HG03521 (cell line): ENCODE results near the gene CDX1.

Experiments
- ATAC-seq: cut with Tn5 transposase; IDR thresholded peaks from one replicate; pipeline ENCODE4 v1.9.1; 2021; ENCODE audit warnings: mild to moderate bottlenecking, moderate library complexity; ENCODE audit not compliant: unreplicated experiment

Gene CDX1

GRCh38 chr5:150166650-150167511 lies at the start of gene CDX1:
CDX1 (plus strand) TSS chr5:150166778; CDS start chr5:150166877, 99 bp downstream.
- ATAC-seq: no peak

DNA sequence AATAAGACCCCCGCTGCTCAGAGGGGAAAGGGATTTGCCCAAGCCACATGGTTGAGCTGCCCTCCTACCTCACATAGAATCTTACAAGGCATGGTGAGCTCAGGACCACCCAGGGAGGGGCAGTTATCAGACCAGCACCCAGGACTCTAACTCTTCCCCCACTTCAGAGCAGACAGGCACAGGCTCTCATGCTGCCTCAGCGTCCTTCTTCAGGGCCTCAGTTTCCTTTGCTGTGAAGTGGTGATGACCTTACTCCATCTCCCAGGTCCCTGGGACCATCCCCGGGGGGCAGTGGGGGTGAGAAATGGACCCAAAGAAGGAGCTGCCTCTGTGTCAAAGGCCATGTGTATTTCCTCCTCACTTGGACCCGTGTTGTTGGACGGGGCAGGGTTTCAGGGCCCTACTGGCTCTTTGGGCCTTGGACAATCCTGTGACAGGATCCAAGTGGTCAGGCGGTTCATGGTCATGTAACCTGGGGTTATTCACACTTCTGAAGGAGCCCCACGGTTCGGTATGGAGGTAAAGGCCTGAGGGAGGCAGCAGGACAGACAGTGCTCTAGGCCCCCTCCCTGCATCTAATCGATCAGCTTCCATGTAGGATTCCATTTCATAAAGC lies 48.5 kb upstream of the CDX1 start:
- ATAC-seq: no peak

GRCh38 chr5:150118561-150119229 lies 47.9 kb upstream of the CDX1 start:
- ATAC-seq: no peak

- ATAC-seq: no peak
These were observed 47.0 kb upstream of the CDX1 start for GRCh38 chr5:150119421-150120061.

GRCh38 chr5:150120062-150120441 lies 46.5 kb upstream of the CDX1 start:
- no peak for ATAC-seq

DNA sequence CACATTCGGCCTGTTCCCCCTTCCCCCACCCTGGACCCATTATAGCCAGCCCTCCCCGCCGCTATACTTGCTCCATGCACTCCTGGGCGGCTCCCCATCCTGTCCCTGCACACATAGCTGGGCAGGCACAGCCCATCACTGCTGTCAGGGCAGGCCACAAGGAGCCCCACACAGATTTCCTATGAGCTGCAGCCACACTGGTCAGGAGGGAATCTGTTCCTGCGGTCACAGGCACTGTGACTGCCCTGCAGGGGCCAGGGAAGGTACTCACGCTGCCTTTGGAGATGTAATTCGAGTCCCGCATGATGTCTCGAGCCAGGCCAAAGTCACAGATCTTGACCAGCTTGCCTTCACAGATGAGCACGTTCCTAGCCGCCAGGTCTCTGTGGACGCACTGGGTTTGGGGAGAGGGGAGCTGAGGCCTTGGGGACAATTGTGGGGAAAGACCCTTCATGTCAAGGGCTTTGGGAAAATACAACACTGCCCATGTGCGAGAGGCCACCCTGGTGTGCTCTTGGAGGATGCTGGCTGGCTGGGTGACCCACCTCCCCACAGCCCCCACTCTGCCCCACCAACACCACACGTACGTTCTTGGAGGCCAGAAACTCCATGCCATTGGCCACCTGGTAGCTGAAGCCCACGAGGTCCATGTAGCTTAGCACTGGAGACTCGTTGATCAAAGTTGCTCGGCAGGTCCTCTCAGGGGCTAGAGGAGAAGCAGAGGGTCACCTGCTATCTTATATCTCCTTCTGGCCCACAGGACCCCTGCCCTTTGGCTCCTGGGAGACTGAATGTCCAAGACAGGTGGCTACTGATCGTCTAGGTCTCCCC lies 45.7 kb upstream of the CDX1 start:
- no peak for ATAC-seq

DNA sequence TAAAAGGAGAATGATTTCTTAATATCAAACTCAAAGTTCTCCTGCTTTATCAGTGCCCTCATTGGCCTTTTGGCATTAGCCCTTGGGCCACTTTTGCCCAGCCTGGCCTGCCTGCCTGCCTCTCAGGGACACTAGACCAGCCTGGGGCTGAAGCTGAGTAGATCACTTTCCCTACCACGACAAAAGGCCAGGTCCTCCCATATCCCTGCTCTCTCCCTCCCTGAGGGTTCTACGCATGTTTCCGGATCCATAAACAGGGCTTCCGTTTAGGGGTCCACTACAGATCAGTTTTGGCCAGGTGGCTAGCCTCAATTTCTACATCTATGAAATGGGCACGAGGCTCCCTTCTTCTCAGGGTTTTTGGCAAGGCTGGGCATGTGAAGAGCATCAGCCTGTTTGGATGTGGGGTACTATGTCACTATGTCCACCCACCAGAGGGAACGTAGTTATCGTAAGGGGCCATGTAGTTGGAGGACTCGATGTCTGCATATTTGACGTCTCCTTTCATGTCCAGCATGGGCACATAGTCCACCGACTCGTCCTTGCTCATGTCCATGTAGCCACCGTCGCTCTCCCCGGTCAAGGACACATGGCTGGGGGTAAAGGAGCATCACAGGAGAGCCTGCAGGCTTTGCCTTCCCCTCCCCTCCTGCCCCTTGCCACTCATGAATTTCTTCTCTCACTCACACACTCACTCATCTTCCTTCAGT lies 45.0 kb upstream of the CDX1 start:
- ATAC-seq: no peak

GRCh38 chr5:150122158-150122510 lies 44.4 kb upstream of the CDX1 start:
- ATAC-seq: peak; percentile 53

- ATAC-seq: no peak
These were observed 43.8 kb upstream of the CDX1 start for GRCh38 chr5:150122536-150123481.

- no peak for ATAC-seq
These were observed 43.0 kb upstream of the CDX1 start for GRCh38 chr5:150123542-150123941.

GRCh38 chr5:150124111-150124557 lies 42.4 kb upstream of the CDX1 start:
- ATAC-seq: no peak

- ATAC-seq: no peak
These were observed 42.0 kb upstream of the CDX1 start for GRCh38 chr5:150124596-150124995.

- ATAC-seq: no peak
These were observed 41.2 kb upstream of the CDX1 start for GRCh38 chr5:150125334-150125733.

DNA sequence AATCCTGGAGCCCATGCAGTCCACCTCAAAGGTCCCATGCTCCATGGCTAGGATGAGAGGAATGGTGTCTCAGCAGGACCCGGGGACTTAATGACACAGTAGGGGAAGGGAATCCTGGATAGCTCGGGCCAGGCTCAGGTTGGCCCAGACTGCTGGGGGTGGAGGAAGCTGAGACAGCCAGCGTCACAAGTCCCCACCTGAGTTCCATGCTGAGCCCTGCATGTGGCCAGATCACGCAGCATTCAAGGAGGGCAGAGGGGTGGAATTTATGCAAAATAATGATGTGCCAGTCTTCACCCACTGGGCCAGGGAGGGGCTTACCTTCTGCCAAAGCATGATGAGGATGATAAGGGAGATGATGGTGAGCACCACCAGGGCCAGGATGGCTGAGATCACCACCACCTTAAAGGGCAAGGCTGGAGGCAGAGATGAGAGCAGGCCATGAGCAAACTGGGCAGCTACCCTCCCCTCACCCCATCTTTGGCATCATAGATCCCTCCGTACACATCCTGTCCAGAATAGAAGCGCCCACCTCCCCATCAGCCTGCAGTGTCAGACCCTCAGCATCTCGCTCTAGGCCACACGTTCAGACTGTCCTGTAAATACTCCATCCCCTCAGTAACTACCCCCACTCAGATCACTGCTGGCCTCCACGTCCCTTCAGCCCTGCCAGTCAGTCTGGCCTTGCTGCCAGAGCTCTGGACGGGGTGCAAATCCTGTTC lies 40.2 kb upstream of the CDX1 start:
- no peak for ATAC-seq

- ATAC-seq: no peak
These were observed 39.7 kb upstream of the CDX1 start for GRCh38 chr5:150126921-150127265.

- ATAC-seq: no peak
These were observed 37.1 kb upstream of the CDX1 start for GRCh38 chr5:150129454-150129812.

DNA sequence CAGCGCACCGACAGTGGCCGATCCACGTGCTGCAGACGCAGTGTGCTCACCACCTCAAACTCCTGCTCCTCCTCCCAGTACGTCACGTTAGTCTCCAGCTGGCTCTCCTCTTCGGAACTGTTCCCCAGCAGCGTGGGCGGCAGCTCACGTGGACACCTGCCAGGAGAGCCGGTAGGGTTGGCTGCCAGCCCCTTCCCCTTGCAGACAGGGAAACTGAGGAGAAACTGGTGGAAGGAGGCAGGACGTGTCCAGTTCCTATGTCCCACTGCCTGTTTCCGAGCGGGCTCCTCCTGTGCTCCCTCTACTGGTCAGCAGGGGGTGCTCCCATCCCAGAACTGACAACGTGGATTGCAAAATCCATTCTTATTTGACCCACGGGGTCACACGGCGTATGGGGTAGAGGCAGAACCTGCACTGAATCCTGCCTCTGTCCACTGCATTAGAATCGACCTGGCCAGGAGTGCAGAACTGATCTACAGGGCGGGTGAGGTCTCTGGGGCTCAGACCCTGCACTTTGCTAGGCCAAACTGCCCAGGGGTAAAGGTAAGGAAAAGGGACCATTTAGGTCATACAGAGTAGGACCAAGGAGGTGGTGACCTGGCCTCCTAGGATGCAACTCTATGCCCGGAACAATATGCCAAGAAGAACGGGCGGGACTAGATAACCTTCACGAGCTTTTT lies 36.6 kb upstream of the CDX1 start:
- ATAC-seq: peak; percentile 52

GRCh38 chr5:150130493-150130922 lies 36.1 kb upstream of the CDX1 start:
- ATAC-seq: no peak
